MM.1S (cell line): ENCODE measurements around the gene S100A4.
"Not testable (repeated sequence)": the region's sequence is repeated elsewhere in the genome, so short reads cannot be mapped to it uniquely, and the experiment has no call there.

Source experiments
- DNase-seq: peaks from one replicate; pipeline ENCODE4 v3.0.0-alpha.2; 2015
- H2AFZ ChIP-seq: fragments of 300-600 bp; sonication (generic); 2 replicates; pipeline ENCODE4 v1.6.0; 2016; ENCODE audit warnings: antibody characterized with exemption, low read length
- H3F3A ChIP-seq: fragments of 300-600 bp; sonication (generic); 2 replicates; pipeline ENCODE4 v1.6.1; 2016; ENCODE audit warnings: mild to moderate bottlenecking, antibody characterized with exemption, low read length, moderate library complexity, mixed read lengths; ENCODE audit not compliant: insufficient read depth
- H3K27ac ChIP-seq: fragments of 300-600 bp; sonication (generic); 2 replicates; pipeline ENCODE4 v1.5.1; 2016; ENCODE audit warnings: mild to moderate bottlenecking, low read length
- H3K27me3 ChIP-seq: fragments of 300-600 bp; sonication (generic); replicated peaks from 2 replicates; pipeline ENCODE4 v1.6.0; 2016; ENCODE audit warnings: low read length; ENCODE audit not compliant: insufficient read depth
- H3K36me3 ChIP-seq: fragments of 300-600 bp; sonication (generic); replicated peaks from 2 replicates; pipeline ENCODE4 v1.6.1; 2016; ENCODE audit warnings: mild to moderate bottlenecking, low read length, mixed read lengths; ENCODE audit not compliant: insufficient read depth
- H3K4me1 ChIP-seq: fragments of 300-600 bp; sonication (generic); 2 replicates; pipeline ENCODE4 v1.6.1; 2016; ENCODE audit warnings: low read length, mixed read lengths
- H3K4me2 ChIP-seq: fragments of 300-600 bp; sonication (generic); 2 replicates; pipeline ENCODE4 v1.6.0; 2016; ENCODE audit warnings: low read depth, low read length
- H3K4me3 ChIP-seq: fragments of 300-600 bp; sonication (generic); 2 replicates; pipeline ENCODE4 v1.5.1; 2016; ENCODE audit warnings: low read length, mixed read lengths
- H3K79me2 ChIP-seq: fragments of 300-600 bp; sonication (generic); 2 replicates; pipeline ENCODE4 v1.6.1; 2016; ENCODE audit warnings: mixed run types, low read length, mixed read lengths
- H3K9ac ChIP-seq: fragments of 300-600 bp; sonication (generic); 2 replicates; pipeline ENCODE4 v1.6.1; 2016; ENCODE audit warnings: low read length, mixed read lengths
- H3K9me2 ChIP-seq: fragments of 300-600 bp; sonication (generic); replicated peaks from 2 replicates; pipeline ENCODE4 v1.6.1; 2016; ENCODE audit warnings: mild to moderate bottlenecking, low read length, mixed read lengths; ENCODE audit not compliant: insufficient read depth
- H3K9me3 ChIP-seq: fragments of 300-600 bp; sonication (generic); replicated peaks from 2 replicates; pipeline ENCODE4 v1.6.1; 2016; ENCODE audit warnings: mild to moderate bottlenecking, low read length, mixed read lengths; ENCODE audit not compliant: insufficient read depth
- H4K20me1 ChIP-seq: fragments of 300-600 bp; sonication (generic); 2 replicates; pipeline ENCODE4 v1.6.1; 2016; ENCODE audit warnings: mild to moderate bottlenecking, low read length, moderate library complexity, mixed read lengths; ENCODE audit not compliant: insufficient read depth
- EZH2 ChIP-seq: fragments of 300-600 bp; sonication (generic); optimal IDR thresholded peaks from 2 replicates; pipeline ENCODE3; 2017; ENCODE audit warnings: low read depth, mild to moderate bottlenecking, antibody characterized with exemption, low read length, mixed read lengths
- EZH2phosphoT487 ChIP-seq: fragments of 300-600 bp; sonication (generic); IDR thresholded peaks from 2 replicates; pipeline ENCODE4 v1.6.1; 2018; ENCODE audit warnings: antibody characterized with exemption, low read length
- TF ChIP-seq, protein P1 (sequence below): fragments of 300-600 bp; sonication (generic); IDR thresholded peaks from 2 replicates; pipeline ENCODE4 v1.5.1; 2016; ENCODE audit warnings: antibody characterized with exemption, low read length, mixed read lengths

The S100A4 gene

DNA sequence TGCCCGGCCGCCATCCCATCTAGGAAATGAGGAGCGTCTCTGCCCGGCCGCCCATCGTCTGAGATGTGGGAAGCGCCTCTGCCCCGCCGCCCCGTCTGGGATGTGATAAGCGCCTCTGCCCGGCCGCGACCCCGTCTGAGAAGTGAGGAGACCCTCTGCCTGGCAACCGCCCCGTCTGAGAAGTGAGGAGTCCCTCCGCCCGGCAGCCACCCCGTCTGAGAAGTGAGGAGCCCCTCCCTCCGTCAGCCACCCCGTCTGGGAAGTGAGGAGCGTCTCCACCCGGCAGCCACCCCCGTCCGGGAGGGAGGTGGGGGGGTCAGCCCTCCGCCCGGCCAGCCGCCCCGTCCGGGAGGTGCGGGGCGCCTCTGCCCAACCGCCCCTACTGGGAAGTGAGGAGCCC is 37.2 kb upstream of the S100A4 start:
- not testable (repeated sequence) for H4K20me1 ChIP-seq, H3K27ac ChIP-seq, DNase-seq, H3K36me3 ChIP-seq, H3K79me2 ChIP-seq, H3K4me3 ChIP-seq, H2AFZ ChIP-seq, H3K4me2 ChIP-seq, H3K9me2 ChIP-seq, H3K27me3 ChIP-seq, H3K9me3 ChIP-seq, H3F3A ChIP-seq, H3K4me1 ChIP-seq, H3K9ac ChIP-seq

DNA sequence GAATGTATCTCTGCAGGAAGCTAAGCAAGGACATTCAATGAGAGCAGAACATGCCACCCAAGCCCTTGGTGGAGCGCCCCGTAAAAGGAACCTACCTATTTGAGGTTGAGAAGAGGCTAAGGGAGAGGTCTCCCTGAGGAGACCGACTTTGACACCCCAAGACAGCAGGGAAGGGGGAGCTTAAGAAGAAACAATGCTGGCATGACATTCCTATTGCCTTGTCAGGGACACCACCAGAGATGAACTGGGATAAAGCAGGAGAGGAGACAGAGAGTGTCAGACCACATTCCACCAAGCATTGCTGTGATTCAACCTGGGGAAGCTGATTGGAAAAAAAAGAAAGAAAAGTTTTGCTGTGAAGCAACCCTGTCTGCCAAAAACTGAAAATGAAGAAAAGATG is 33.3 kb upstream of the S100A4 start:
- Histone ChIP-seq H3K4me1 (no peaks in the 10 kb centered on the region), H2AFZ (no peak overlapping the region), H3K27ac (no peak overlapping the region), H3F3A (no peaks in the 10 kb centered on the region), H3K4me3 (no peak overlapping the region), H4K20me1 (no peaks in the 10 kb centered on the region), H3K79me2 (no peaks in the 10 kb centered on the region), H3K9me2 (no peaks in the 10 kb centered on the region), H3K4me2 (no peak overlapping the region), H3K36me3 (no peaks in the 10 kb centered on the region), H3K27me3 (peaks cover 11% of the 10 kb centered on the region), H3K9me3 (no peaks in the 10 kb centered on the region), H3K9ac (no peak overlapping the region)
- TF ChIP-seq, protein P1, sequence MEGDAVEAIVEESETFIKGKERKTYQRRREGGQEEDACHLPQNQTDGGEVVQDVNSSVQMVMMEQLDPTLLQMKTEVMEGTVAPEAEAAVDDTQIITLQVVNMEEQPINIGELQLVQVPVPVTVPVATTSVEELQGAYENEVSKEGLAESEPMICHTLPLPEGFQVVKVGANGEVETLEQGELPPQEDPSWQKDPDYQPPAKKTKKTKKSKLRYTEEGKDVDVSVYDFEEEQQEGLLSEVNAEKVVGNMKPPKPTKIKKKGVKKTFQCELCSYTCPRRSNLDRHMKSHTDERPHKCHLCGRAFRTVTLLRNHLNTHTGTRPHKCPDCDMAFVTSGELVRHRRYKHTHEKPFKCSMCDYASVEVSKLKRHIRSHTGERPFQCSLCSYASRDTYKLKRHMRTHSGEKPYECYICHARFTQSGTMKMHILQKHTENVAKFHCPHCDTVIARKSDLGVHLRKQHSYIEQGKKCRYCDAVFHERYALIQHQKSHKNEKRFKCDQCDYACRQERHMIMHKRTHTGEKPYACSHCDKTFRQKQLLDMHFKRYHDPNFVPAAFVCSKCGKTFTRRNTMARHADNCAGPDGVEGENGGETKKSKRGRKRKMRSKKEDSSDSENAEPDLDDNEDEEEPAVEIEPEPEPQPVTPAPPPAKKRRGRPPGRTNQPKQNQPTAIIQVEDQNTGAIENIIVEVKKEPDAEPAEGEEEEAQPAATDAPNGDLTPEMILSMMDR: no peak
- no peak for TF ChIP-seq EZH2
- TF ChIP-seq EZH2phosphoT487: no peak
- DNase-seq: no peak

DNA sequence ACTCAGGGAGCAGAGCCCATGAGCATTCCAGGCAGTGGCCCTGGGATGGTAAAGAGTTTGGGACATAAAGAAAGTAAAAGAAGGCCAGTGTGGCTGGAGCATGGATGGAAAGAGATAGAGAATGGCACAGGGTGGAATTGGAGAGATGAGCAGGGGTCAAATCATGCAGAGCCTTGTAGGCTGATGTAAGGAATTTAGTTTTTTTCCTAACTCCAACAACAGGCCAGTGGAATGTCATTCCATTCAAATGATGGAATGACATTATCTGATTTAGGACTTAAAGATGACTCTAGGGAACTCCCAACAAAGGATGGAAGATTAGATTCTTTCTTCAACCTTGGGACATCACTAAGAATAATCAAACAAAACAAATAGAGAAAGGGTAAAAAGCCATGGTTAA is 32.9 kb upstream of the S100A4 start:
- Histone ChIP-seq H3K4me3 (no peak overlapping the region), H3K9me2 (no peaks in the 10 kb centered on the region), H3K9ac (no peak overlapping the region), H3K27ac (no peak overlapping the region), H3K4me2 (no peak overlapping the region), H3K79me2 (no peaks in the 10 kb centered on the region), H3K36me3 (no peaks in the 10 kb centered on the region), H3K4me1 (no peaks in the 10 kb centered on the region), H3K27me3 (peaks cover 11% of the 10 kb centered on the region), H4K20me1 (no peaks in the 10 kb centered on the region), H2AFZ (no peak overlapping the region), H3K9me3 (no peaks in the 10 kb centered on the region), H3F3A (no peaks in the 10 kb centered on the region)
- DNase-seq: no peak
- TF ChIP-seq EZH2phosphoT487: no peak
- TF ChIP-seq, protein P1: no peak
- TF ChIP-seq EZH2: no peak

DNA sequence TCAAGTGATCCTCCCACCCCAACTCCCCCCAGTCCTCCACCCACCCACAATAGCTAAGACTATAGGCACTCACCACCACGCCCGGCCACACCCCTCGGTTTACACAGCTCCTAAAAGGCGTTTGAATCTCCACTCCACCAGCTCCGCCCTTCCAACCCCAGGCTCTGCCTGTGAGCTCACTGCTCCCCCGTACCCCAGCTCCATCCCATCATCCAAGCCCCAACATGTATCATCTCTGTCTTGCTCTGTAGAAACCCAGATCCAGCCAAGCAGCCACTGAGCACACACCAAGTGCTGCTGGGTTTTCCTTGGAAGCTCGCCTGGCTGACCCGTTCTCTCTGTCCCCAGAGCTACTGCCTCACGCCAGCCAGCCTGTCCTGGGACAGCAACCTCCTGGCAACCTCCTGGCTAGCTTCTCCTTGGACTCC is 32.0 kb upstream of the S100A4 start:
- no peak for DNase-seq
- Histone ChIP-seq H3K4me3 (no peak overlapping the region), H3K27ac (no peak overlapping the region), H3K4me1 (no peaks in the 10 kb centered on the region), H3K36me3 (no peaks in the 10 kb centered on the region), H3K9me2 (no peaks in the 10 kb centered on the region), H3K27me3 (peaks cover 11% of the 10 kb centered on the region), H3K9ac (no peak overlapping the region), H3K79me2 (no peaks in the 10 kb centered on the region), H2AFZ (no peak overlapping the region), H3F3A (no peaks in the 10 kb centered on the region), H4K20me1 (no peaks in the 10 kb centered on the region), H3K9me3 (no peaks in the 10 kb centered on the region), H3K4me2 (no peak overlapping the region)
- TF ChIP-seq, protein P1: no peak
- TF ChIP-seq EZH2phosphoT487: no peak
